ENCODE data around the gene NGRN.

The NGRN gene, protein sequence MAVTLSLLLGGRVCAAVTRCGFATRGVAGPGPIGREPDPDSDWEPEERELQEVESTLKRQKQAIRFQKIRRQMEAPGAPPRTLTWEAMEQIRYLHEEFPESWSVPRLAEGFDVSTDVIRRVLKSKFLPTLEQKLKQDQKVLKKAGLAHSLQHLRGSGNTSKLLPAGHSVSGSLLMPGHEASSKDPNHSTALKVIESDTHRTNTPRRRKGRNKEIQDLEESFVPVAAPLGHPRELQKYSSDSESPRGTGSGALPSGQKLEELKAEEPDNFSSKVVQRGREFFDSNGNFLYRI

GRCh38 chr15:90265271-90266060 lies at the start of gene NGRN:
NGRN (plus strand) TSS chr15:90265672; CDS start chr15:90265713, 41 bp downstream.
- peak; percentile 94 to 96 for DNase-seq

- DNase-seq = no peak
Observed at GRCh38 chr15:90217671-90218394, 47.6 kb upstream of the NGRN start.

- DNase-seq = peak; percentile 76 to 77
Observed at GRCh38 chr15:90219421-90220141, 45.9 kb upstream of the NGRN start.

- DNase-seq = peak; percentile 45 to 55
Observed at GRCh38 chr15:90221246-90221900, 44.1 kb upstream of the NGRN start.

- DNase-seq = no peak
Observed at GRCh38 chr15:90222547-90222946, 42.9 kb upstream of the NGRN start.

- no peak for DNase-seq
Observed at GRCh38 chr15:90223441-90224165, 41.9 kb upstream of the NGRN start.

- no peak for DNase-seq
Observed at GRCh38 chr15:90225047-90225446, 40.4 kb upstream of the NGRN start.

GRCh38 chr15:90225504-90226234 lies 39.8 kb upstream of the NGRN start:
- no peak for DNase-seq

GRCh38 chr15:90227336-90227735 lies 38.1 kb upstream of the NGRN start:
- DNase-seq = no peak

- DNase-seq = no peak
Observed at GRCh38 chr15:90227816-90228772, 37.4 kb upstream of the NGRN start.

DNA sequence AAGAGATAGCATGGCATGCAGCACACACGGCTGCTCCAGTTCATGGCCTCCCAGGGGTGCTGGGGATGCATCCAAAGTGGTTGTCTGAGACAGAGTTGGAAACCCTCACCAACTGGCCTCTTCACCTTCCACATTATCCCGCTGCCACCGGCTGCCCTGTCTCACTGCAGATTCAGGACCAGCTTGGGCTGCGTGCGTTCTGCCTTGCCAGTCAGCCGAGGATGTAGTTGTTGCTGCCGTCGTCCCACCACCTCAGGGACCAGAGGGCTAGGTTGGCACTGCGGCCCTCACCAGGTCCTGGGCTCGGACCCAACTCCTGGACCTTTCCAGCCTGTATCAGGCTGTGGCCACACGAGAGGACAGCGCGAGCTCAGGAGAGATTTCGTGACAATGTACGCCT lies 36.5 kb upstream of the NGRN start:
- DNase-seq = no peak

GRCh38 chr15:90230071-90230494 lies 35.4 kb upstream of the NGRN start:
- no peak for DNase-seq

GRCh38 chr15:90230610-90231009 lies 34.9 kb upstream of the NGRN start:
- no peak for DNase-seq

GRCh38 chr15:90231028-90232017 lies 34.1 kb upstream of the NGRN start:
- DNase-seq = peak; percentile 73 to 76

GRCh38 chr15:90232196-90232595 lies 33.3 kb upstream of the NGRN start:
- DNase-seq = peak in 1 of 2 experiments; percentile 39

- DNase-seq = no peak
Observed at GRCh38 chr15:90232941-90233386, 32.5 kb upstream of the NGRN start.

- peak; percentile 97 to 98 for DNase-seq
Observed at GRCh38 chr15:90233387-90234095, 31.9 kb upstream of the NGRN start, which contains the start of gene CIB1. CIB1 (minus strand) TSS chr15:90233941; CDS start chr15:90233885, 56 bp downstream.

All from activated T-cell treated with anti-CD3 and anti-CD28 coated beads, Interleukin-2, amount 50 U/mL, for 48 hours (primary cell).